ENCODE data around the gene ZSCAN5C. TPM values are rescaled to one million over a fixed set of nuclear protein-coding genes. Genes with fewer than 3 reads are reported as not detected.
"Not testable (repeated sequence)": the region's sequence is repeated elsewhere in the genome, so short reads cannot be mapped to it uniquely, and the experiment has no call there.

Gene ZSCAN5C
- total RNA-seq, 2 donors from 2014 or later, result not detected

DNA sequence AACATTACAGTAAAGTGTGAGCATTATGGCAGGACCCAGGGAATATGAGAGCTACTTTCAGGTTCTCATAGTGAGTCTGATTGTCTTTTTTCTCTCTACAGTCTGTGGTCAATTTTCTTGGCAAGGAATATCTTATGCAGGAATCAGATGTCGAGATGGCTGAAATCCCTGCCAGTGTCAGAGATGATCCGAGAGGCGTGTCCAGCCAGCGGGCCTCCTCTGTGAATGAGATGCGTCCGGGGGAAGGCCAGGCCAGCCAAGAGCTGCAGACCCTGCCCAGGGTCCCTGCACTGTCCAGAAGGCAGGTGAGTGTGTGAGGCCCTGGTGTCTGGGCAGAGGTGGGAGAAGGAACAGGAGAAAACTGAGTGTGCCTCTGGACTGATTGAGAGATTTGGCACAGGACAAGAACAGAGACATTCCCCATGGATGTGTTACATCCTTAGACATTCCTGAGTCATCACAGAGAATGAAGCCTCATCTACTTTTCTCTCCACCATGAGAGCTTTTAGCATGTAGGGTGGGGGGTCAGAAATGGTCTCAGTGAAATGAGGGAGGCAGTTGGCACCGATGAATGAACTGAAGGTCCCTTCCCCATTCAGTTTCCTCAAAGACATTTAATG lies 43.2 kb downstream of the ZSCAN5C start:
- Histone ChIP-seq H3K27ac (no peak overlapping the region), H3K4me3 (no peak overlapping the region), H3K36me3 (no peaks in the 10 kb centered on the region), H3K27me3 (no peaks in the 10 kb centered on the region), H3K9me3 (no peaks in the 10 kb centered on the region), H3K4me1 (no peaks in the 10 kb centered on the region)
- TF ChIP-seq, protein P1, sequence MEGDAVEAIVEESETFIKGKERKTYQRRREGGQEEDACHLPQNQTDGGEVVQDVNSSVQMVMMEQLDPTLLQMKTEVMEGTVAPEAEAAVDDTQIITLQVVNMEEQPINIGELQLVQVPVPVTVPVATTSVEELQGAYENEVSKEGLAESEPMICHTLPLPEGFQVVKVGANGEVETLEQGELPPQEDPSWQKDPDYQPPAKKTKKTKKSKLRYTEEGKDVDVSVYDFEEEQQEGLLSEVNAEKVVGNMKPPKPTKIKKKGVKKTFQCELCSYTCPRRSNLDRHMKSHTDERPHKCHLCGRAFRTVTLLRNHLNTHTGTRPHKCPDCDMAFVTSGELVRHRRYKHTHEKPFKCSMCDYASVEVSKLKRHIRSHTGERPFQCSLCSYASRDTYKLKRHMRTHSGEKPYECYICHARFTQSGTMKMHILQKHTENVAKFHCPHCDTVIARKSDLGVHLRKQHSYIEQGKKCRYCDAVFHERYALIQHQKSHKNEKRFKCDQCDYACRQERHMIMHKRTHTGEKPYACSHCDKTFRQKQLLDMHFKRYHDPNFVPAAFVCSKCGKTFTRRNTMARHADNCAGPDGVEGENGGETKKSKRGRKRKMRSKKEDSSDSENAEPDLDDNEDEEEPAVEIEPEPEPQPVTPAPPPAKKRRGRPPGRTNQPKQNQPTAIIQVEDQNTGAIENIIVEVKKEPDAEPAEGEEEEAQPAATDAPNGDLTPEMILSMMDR (IDR thresholded peaks at IDR 0.05), result no peak
- DNase-seq (ENCODE audit: low spot score), result no peak

DNA sequence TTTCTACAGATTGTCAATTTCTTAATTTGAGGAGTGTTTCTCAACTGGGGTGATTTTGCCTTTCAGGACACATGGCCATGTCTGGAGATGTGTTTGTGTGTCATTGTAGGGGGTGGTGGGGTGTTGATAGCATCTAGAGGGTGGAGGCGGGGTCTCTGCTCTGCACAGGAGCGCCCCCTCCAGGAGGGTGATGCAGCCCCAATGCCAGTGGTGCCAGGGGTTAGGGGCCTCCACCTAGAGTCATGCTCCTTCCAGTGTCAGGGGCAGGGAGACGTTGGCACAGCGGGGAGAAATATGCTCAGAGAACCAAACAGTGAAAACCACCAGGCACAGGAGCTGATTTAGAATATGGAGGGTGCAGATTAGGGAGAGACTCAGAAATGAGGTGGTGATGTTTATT lies 43.7 kb downstream of the ZSCAN5C start:
- not testable (repeated sequence) for H3K27ac ChIP-seq; H3K36me3 ChIP-seq; DNase-seq (ENCODE audit: low spot score)

DNA sequence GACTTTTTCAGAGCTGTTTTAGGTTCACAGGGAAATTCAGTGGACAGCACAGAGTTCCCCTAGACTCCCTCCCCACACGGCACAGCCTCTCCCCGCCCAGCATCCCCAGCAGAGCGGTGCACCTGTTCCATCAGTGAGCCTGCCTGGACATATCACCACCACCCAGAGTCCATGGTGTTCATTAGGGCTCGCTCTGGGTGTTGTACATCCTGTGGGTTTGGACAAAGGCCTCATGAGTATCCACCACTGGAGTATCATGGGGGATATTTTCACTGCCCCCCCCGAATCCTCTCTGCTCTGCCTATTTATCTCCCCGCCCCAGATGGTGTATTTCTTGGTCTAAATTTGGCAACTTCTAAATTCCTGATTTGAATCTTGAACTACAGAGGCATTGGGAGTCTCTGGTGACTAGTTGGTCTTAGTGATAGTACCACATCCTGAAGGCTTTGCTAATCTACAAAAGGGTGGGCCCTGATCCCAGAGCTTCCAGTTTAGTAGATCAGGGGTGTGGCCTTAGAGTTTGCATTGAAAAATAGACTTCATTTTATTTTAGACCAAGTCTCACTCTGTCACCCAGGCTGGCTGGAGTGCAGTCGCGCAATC lies 46.8 kb downstream of the ZSCAN5C start:
- H3K9me3 ChIP-seq; H3K4me1 ChIP-seq; H3K36me3 ChIP-seq; DNase-seq (ENCODE audit: low spot score); H3K4me3 ChIP-seq; H3K27me3 ChIP-seq; H3K27ac ChIP-seq: not testable (repeated sequence)

More for the DNA sequence above, 43.7 kb downstream of the ZSCAN5C start:
- not testable (repeated sequence) for H3K9me3 ChIP-seq, H3K4me1 ChIP-seq, H3K27me3 ChIP-seq, H3K4me3 ChIP-seq

DNA sequence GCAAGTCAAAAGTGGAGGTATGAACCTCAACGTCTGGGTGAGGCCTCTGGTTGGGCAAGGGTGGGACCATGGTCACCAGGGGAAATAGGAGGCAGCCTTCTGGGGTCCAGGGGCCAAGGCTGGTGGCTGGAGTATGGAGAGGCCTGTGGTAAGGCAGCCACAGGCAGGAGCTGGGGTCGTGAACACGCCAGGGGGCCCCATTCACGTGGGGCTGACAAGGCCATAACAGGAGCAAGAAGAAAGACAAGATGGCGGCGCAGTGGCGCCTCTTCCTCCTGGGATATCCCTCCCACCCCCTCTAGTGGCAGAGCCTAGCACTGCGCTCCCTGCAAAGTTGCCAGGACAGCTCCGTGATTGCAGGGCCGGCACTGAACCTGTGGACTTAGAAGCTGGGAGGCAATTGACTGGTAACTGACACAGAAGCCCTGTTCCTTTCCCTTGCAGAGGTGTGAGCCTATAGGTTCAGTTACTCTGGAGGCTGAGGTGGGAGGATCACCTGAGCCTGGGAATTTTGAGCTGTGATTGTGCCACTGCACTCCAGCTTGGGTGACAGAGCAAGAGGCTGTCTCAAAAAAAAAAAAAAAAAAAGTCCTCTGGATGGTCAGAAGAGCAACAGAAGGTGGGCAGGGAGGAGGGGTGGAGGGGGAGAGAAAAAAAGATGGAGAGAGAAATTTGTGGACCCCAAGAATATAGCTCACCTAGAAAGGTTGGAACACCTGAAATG lies 50.8 kb downstream of the ZSCAN5C start:
- no peaks in the 10 kb centered on the region for H3K27me3 ChIP-seq
- no peak overlapping the region for H3K4me3 ChIP-seq
- H3K36me3 ChIP-seq, result no peaks in the 10 kb centered on the region
- peak; percentile 64 for DNase-seq (ENCODE audit: low spot score)
- H3K9me3 ChIP-seq, result no peaks in the 10 kb centered on the region
- TF ChIP-seq, protein P1 (IDR thresholded peaks at IDR 0.05), result peak; percentile 63 to 86
- no peaks in the 10 kb centered on the region for H3K4me1 ChIP-seq
- no peak overlapping the region for H3K27ac ChIP-seq

DNA sequence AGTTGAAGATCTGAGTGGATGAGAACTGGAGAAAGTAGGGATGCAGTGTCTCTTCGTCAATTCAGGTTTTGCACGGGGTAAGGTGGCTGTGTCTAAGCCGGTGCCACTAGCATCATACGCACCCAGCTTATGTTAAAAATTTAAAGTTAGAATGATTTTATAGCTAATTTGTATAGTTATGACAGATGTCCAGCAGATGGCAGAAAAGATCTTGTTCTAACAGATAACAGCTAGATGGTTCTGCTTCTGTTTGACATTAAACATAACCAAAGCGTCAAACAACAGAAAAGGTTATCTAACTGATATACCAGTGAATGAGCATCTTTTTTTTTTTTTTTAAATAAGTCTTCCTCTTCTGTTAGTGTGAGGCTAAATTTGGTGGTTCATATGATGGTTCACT lies 51.7 kb downstream of the ZSCAN5C start:
- no peaks in the 10 kb centered on the region for H3K27me3 ChIP-seq
- TF ChIP-seq, protein P1 (IDR thresholded peaks at IDR 0.05), result peak; percentile 53 to 63
- H3K4me1 ChIP-seq, result no peaks in the 10 kb centered on the region
- no peak for DNase-seq (ENCODE audit: low spot score)
- no peaks in the 10 kb centered on the region for H3K9me3 ChIP-seq
- H3K27ac ChIP-seq, result no peak overlapping the region
- no peaks in the 10 kb centered on the region for H3K36me3 ChIP-seq
- no peak overlapping the region for H3K4me3 ChIP-seq

DNA sequence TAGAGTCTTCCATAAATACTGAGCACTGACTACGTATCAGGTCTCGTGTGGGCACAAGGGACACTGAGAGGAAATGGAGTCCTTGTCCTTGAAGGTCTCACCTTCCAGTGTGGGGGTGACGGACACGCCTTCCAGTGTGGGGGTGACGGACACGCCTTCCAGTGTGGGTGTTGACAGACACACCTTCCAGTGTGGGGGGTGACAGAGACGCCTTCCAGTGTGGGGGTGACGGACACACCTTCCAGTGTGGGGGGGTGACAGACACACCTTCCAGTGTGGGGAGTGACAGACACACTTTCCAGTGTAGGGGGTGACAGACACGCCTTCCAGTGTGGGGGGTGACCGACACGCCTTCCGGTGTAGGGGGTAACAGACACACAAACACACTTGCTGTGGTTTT lies 56.2 kb downstream of the ZSCAN5C start:
- H3K4me3 ChIP-seq, result no peak overlapping the region
- H3K9me3 ChIP-seq, result no peaks in the 10 kb centered on the region
- no peak for DNase-seq (ENCODE audit: low spot score)
- TF ChIP-seq, protein P1 (IDR thresholded peaks at IDR 0.05), result no peak
- no peak overlapping the region for H3K27ac ChIP-seq
- no peaks in the 10 kb centered on the region for H3K4me1 ChIP-seq
- H3K27me3 ChIP-seq, result no peaks in the 10 kb centered on the region
- no peaks in the 10 kb centered on the region for H3K36me3 ChIP-seq

Other genes with a start within 250 kb of the ZSCAN5C start
- not detected for gene NLRP5, start 215.5 kb upstream of the ZSCAN5C start, total RNA-seq
- 10 to 100 TPM in 1 of 2 donors, 1 to 10 TPM in 1; 6.0 to 11.8 TPM for gene ZNF787, start 81.0 kb upstream of the ZSCAN5C start, total RNA-seq
- gene ZNF444, start 61.0 kb upstream of the ZSCAN5C start, total RNA-seq, result 10 to 100 TPM; 26.1 to 30.9 TPM
- not detected for gene GALP, start 26.3 kb upstream of the ZSCAN5C start, total RNA-seq
- not detected for gene ZSCAN5B, start 4.5 kb upstream of the ZSCAN5C start, total RNA-seq
- gene EDDM13, start 70.5 kb downstream of the ZSCAN5C start, total RNA-seq, result not detected
- gene ZSCAN5A, start 112.6 kb downstream of the ZSCAN5C start, total RNA-seq, result 1 to 10 TPM; 3.0 to 9.5 TPM
- 1 to 10 TPM; 3.9 to 6.2 TPM for gene ZNF582, start 191.3 kb downstream of the ZSCAN5C start, total RNA-seq
- 1 to 10 TPM; 2.3 to 6.4 TPM for gene ZNF583, start 202.1 kb downstream of the ZSCAN5C start, total RNA-seq

Data from right atrium auricular region (tissue), 2 donors.